ENCODE data around the gene OTULIN. TPM values are rescaled to one million over a fixed set of nuclear protein-coding genes. Genes with fewer than 3 reads are reported as not detected.

Gene OTULIN
- total RNA-seq, 1 donor from 2014 or later = 57.4 TPM

DNA sequence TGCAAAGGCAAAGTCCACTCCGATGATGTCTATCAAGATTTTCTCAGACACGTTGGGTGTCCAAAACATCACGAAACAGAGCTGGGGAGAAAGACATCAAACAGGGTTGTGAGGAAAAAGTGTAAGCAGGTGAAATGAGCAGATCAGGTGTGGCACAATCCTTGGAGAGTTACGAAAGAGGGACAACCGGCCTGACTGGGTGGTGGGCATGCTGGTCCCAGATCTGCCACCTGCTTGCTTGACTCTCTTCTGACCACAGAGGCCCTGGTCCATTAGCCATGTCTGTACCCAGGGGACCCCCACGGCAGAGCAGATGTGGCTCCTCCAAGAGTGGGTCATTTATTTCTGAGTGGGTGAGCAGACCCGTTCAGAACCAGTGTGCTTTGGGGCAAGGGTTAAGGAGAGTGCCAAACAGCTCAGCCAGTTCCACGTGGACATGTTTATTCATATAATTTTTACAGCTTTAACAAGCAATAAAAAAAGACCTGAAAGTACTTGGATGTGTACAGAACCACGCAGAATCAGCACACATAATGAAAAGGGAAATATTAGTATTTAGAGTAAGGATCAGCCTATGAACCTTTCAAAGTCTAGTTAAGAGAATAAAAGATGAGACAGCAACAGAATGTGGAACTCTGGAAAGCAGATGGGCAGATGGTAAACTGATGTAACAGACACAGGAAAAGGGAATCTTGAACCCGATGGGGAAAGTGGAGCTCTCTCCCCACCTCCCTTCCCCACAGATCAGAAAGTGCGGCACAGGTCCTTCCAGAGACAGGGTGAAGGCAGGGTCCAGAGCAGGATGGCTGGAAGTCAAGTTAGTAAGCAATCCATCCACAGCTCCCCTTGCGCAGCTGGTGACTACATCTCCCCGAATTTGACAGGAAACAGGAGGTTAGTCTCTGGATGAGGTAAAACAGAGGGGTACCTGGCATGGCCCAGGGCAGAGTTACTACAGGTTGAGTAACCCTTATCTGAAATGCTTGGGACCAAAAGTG is 52.5 kb downstream of the OTULIN start:
- intact Hi-C loops (cut with micrococcal nuclease) = no loop called here
- Mint-ChIP-seq H3K27me3 (ENCODE audit: insufficient read depth) (peaks cover 3% of the 10 kb centered on the region), H3K9me3 (no peaks in the 10 kb centered on the region), H3K36me3 (ENCODE audit: low read depth) (peaks cover 21% of the 10 kb centered on the region), H3K27ac (peak overlapping the region; percentile 10), H3K4me3 (no peak overlapping the region), H3K4me1 (ENCODE audit: low read depth) (peaks cover 9% of the 10 kb centered on the region)
- DNase-seq (ENCODE audit: low spot score) = no peak

DNA sequence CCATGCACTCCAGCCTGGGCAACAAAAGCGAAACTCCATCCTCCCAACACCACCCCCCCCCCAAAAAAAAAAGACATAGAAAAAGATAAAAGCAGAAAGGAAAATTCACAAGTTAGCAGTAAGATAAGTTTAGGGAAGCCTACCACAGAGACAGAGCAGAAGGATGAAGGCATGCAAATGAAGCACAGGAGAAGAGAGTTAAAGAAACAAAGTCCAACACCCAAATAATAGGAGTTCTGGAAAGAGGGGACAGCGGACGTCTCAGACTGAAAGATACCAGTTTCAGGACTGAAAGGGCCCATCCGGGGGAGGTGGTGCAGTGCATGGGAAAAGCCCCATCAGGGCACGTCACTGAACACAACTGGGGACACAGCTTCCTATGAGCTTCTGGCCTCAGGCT is 54.3 kb downstream of the OTULIN start:
- DNase-seq (ENCODE audit: low spot score) = no peak
- H3K36me3 Mint-ChIP-seq (ENCODE audit: low read depth) = peaks cover 14% of the 10 kb centered on the region
- no peak overlapping the region for H3K27ac Mint-ChIP-seq

DNA sequence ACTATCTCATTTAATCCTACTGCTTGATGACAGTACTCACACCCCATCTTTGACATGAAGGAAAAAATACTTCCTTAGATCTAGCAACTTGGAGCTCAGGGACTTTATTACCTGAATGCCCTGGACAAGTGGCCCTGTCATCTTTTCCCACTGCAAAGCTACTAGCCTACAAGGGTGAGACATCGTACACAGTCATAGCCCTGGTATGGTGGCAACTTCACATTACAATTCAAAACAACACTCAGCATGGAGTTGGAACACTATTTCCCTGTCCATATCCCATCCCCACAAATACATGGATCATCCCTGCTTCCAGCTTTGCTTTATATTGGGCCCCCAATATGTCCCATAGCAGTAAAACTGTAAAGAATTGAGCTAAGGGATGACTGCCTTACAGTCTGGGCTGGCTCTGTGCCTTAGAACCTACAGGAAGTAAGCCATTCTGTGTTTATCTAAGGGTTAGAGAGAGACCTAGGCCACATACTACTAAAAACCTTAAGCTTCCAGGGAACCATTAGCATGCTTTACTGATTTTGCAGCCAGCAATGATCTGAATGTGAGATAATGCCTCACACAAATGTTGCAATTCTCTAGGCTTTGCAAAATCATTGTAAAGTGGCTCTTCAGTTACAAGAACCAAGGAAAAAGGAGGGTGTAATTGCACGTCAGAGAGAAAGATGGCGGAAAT is 55.9 kb downstream of the OTULIN start:
- no peak for DNase-seq (ENCODE audit: low spot score)
- Mint-ChIP-seq H3K9me3 (no peaks in the 10 kb centered on the region), H3K4me3 (no peak overlapping the region), H3K27ac (no peak overlapping the region), H3K4me1 (ENCODE audit: low read depth) (peaks cover 14% of the 10 kb centered on the region), H3K27me3 (ENCODE audit: insufficient read depth) (peaks cover 3% of the 10 kb centered on the region), H3K36me3 (ENCODE audit: low read depth) (peaks cover 7% of the 10 kb centered on the region)
- intact Hi-C loops (cut with micrococcal nuclease) = no loop called here

More for the DNA sequence above, 54.3 kb downstream of the OTULIN start:
- H3K4me1 Mint-ChIP-seq (ENCODE audit: low read depth) = peaks cover 13% of the 10 kb centered on the region
- H3K4me3 Mint-ChIP-seq = no peak overlapping the region
- no peaks in the 10 kb centered on the region for H3K9me3 Mint-ChIP-seq
- peaks cover 3% of the 10 kb centered on the region for H3K27me3 Mint-ChIP-seq (ENCODE audit: insufficient read depth)
- intact Hi-C loops (cut with micrococcal nuclease) = no loop called here

DNA sequence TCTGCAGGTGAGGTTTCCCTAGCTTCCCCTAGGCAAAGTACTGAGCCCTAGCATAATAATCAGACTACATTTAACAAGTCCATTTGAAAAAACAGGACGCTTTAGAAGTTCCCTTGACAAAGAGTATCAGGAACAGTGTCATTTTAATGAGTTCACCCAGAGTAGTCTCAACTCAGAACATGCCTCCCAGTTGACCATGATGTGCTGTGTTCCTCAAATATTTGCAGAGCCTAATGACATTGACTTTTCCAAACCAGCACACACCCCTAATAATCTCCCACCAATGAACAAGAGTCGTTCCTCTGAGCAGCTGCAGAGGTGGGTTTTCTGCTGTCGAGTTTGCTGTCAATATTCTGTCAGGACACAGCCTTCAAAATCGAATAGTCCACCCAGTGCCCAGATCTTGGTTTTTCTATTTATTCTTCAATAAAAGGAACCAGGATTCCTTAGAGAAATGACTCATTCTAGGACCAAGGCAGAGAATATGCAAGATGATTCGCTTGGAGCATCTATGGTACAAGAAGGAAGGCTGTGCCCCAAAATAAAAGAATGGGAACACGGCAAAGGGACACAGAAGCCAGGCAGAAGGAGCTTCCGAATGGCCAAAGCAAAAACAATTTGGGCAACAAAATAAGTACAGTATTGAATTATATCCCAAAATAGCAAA is 57.6 kb downstream of the OTULIN start:
- DNase-seq (ENCODE audit: low spot score) = no peak
- Mint-ChIP-seq H3K4me3 (no peak overlapping the region), H3K4me1 (ENCODE audit: low read depth) (peaks cover 20% of the 10 kb centered on the region), H3K36me3 (ENCODE audit: low read depth) (peaks cover 7% of the 10 kb centered on the region), H3K27me3 (ENCODE audit: insufficient read depth) (peaks cover 3% of the 10 kb centered on the region), H3K27ac (no peak overlapping the region), H3K9me3 (no peaks in the 10 kb centered on the region)
- intact Hi-C loops (cut with micrococcal nuclease) = no loop called here

DNA sequence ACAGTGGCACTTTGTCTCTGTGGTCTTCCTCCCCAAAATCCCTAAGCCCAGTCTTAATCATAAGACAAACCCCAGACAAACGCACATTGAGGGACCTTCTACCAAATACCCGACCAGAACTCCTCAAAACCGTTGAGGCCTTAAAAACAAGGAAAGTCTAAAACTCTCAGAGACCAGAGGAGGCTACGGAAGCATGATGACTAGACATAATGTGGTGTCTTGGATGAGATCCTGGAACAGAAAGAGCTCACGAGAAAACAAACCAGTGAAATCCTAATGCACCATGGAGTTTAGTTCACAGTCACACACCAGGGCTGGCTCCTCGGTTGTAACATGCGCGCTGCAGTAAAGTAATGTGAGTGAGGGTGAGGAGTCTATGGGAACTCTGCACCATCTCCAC is 58.4 kb downstream of the OTULIN start:
- Mint-ChIP-seq H3K36me3 (ENCODE audit: low read depth) (peaks cover 7% of the 10 kb centered on the region), H3K27me3 (ENCODE audit: insufficient read depth) (peaks cover 3% of the 10 kb centered on the region)

DNA sequence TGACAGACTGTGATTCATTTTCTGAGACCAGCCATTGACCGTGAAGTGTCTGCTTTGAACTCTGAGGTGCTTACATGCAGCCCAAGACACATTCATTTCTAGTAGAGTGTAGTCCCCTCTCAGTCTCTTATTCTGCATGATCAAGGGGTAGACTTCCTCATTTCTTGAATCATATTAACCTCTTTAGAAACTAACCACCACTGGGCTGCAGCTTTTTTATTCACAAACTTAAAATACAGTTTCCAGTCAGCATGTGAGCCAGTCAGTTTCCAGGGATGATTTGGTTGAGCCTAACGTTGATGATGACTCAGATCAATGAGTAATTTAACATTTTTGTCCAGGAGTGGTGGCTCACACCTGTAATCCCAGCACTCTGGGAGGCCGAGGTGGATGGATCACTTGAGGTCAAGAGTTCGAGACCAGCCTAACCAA is 59.2 kb downstream of the OTULIN start:
- intact Hi-C loops (cut with micrococcal nuclease) = loop anchor here (1.0 kb wide), 1 partner anchor 17 kb away; no protein-coding TSS in a partner anchor
- H3K27me3 Mint-ChIP-seq (ENCODE audit: insufficient read depth) = peaks cover 2% of the 10 kb centered on the region
- H3K4me3 Mint-ChIP-seq = no peak overlapping the region
- H3K36me3 Mint-ChIP-seq (ENCODE audit: low read depth) = peaks cover 5% of the 10 kb centered on the region
- no peak for DNase-seq (ENCODE audit: low spot score)
- H3K4me1 Mint-ChIP-seq (ENCODE audit: low read depth) = peaks cover 20% of the 10 kb centered on the region
- no peaks in the 10 kb centered on the region for H3K9me3 Mint-ChIP-seq
- no peak overlapping the region for H3K27ac Mint-ChIP-seq

More for the DNA sequence above, 58.4 kb downstream of the OTULIN start:
- no peaks in the 10 kb centered on the region for H3K9me3 Mint-ChIP-seq
- H3K27ac Mint-ChIP-seq = no peak overlapping the region
- intact Hi-C loops (cut with micrococcal nuclease) = loop anchor here (1.0 kb wide), 1 partner anchor 17 kb away; no protein-coding TSS in a partner anchor
- no peak for DNase-seq (ENCODE audit: low spot score)
- no peak overlapping the region for H3K4me3 Mint-ChIP-seq
- peaks cover 20% of the 10 kb centered on the region for H3K4me1 Mint-ChIP-seq (ENCODE audit: low read depth)

DNA sequence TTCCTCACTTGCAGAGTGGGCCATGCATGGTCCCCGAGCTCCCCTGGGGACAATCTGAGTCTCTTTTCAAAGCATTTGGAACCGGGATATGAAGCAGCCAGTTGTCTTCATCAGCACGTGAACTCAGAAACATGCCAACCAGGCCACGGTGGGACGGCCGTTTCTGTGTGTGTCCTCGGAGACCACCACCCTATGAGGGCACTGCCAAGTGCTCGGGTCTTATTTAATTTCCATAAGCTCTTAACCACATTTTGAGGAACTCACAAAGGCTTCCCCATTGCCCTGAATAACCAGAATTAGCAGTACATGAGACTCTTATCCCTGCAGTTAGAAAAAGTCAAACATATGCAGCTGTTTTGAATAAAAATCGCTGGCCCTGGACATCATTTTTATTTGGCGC is 60.1 kb downstream of the OTULIN start:
- Mint-ChIP-seq H3K9me3 (no peaks in the 10 kb centered on the region), H3K27ac (no peak overlapping the region), H3K27me3 (ENCODE audit: insufficient read depth) (no peaks in the 10 kb centered on the region), H3K36me3 (ENCODE audit: low read depth) (peaks cover 4% of the 10 kb centered on the region), H3K4me1 (ENCODE audit: low read depth) (peaks cover 20% of the 10 kb centered on the region), H3K4me3 (no peak overlapping the region)
- DNase-seq (ENCODE audit: low spot score) = no peak
- intact Hi-C loops (cut with micrococcal nuclease) = loop anchor here (5.0 kb wide), 2 partner anchors 223 to 362 kb away; no protein-coding TSS in a partner anchor

DNA sequence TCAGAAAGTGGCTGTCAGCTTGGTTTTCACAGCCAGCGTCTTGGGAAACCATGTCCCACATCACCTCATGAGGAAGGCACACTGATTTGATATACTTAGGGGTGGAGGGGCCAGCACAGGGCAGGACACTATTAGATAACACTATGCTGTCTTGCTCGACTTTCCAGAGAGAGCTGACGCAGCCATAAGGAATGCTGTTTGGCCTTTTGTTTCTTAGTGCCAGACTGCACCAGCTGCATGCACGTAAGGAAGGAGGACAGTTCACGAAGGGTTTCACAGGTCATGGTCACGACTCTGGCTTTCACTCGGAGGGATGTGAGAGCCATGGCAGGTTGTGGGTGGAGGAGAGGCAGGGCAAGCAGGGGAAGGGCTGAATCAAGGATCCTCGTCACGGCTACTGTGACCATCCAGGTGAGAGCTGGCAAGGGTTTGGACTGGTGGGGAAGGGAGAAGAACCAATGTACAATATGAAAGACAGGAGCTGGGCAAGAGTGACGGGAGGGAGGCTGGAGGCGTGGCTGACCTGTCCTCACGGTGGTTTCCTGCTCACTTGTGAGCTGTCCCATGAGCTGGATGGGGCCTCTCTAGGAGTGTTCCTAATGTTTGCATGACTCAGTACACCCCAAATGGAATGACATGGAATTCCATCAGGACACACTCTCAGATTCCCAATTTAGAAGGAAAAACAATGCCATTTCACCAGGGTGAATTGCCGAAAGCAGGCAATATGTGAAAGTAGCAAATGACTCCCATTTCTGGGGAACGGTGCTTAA is 61.7 kb downstream of the OTULIN start:
- Mint-ChIP-seq H3K4me1 (ENCODE audit: low read depth) (peaks cover 11% of the 10 kb centered on the region), H3K36me3 (ENCODE audit: low read depth) (peaks cover 2% of the 10 kb centered on the region), H3K27ac (no peak overlapping the region), H3K27me3 (ENCODE audit: insufficient read depth) (no peaks in the 10 kb centered on the region), H3K4me3 (no peak overlapping the region), H3K9me3 (no peaks in the 10 kb centered on the region)
- DNase-seq (ENCODE audit: low spot score) = no peak
- intact Hi-C loops (cut with micrococcal nuclease) = loop anchor here (2.0 to 5.0 kb wide), 3 partner anchors 201 to 364 kb away; no protein-coding TSS in a partner anchor

DNA sequence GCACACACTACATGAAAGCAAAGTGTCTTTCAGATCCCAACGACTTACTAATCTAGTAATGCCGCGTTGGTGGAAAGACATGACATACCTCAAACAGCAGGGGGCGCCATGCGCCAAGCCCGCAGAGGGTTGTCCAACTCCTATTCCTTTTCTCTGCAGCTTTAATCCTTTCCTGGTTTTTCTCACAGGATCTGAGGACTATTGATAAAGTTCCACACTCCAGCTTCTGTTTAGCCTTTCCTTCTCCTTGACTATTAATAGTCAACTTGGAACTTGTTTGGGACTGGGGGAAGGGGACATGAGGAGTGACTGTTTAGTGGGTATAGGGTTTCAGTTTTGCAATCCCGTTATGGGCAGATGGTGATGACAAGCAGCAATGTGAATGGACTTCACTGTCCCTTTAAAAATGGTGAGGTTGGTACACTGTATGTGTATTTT is 62.9 kb downstream of the OTULIN start:
- H3K4me1 Mint-ChIP-seq (ENCODE audit: low read depth) = peaks cover 11% of the 10 kb centered on the region
- intact Hi-C loops (cut with micrococcal nuclease) = loop anchor here (1.0 to 5.0 kb wide), 7 partner anchors 41 to 365 kb away; no protein-coding TSS in a partner anchor
- no peak overlapping the region for H3K27ac Mint-ChIP-seq
- H3K4me3 Mint-ChIP-seq = no peak overlapping the region
- peak; percentile 64 for DNase-seq (ENCODE audit: low spot score)
- no peaks in the 10 kb centered on the region for H3K9me3 Mint-ChIP-seq
- peaks cover 2% of the 10 kb centered on the region for H3K36me3 Mint-ChIP-seq (ENCODE audit: low read depth)
- no peaks in the 10 kb centered on the region for H3K27me3 Mint-ChIP-seq (ENCODE audit: insufficient read depth)

DNA sequence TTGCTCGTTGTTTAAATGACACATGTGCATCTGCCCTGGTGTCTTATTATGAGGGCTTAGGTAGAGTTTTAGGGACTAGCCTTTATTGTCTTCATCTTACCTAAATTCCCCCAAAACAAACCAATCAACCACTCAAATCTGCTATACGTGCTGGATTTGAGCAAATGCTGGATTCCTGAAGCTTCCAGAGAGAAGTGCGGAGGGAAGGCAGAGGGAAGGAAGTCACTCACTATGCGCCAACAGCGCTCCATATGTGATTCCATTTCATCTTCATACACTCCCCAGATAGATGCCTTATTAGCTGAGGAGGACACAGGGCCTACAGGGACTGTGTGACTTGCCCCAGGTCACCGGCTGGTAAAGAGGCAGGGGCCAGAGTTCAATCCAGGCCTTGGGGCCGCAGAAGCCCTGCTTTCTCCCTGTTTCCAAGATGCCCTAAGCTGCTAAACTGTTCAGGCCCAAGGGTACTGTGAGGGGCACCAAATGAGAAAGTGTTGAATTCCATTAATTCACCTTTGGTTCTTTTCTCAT is 63.5 kb downstream of the OTULIN start:
- Mint-ChIP-seq H3K36me3 (ENCODE audit: low read depth) (no peaks in the 10 kb centered on the region), H3K4me1 (ENCODE audit: low read depth) (peaks cover 11% of the 10 kb centered on the region), H3K4me3 (no peak overlapping the region), H3K9me3 (no peaks in the 10 kb centered on the region), H3K27ac (no peak overlapping the region), H3K27me3 (ENCODE audit: insufficient read depth) (no peaks in the 10 kb centered on the region)
- no peak for DNase-seq (ENCODE audit: low spot score)
- intact Hi-C loops (cut with micrococcal nuclease) = loop anchor here (1.0 to 5.0 kb wide), 7 partner anchors 42 to 366 kb away; no protein-coding TSS in a partner anchor

DNA sequence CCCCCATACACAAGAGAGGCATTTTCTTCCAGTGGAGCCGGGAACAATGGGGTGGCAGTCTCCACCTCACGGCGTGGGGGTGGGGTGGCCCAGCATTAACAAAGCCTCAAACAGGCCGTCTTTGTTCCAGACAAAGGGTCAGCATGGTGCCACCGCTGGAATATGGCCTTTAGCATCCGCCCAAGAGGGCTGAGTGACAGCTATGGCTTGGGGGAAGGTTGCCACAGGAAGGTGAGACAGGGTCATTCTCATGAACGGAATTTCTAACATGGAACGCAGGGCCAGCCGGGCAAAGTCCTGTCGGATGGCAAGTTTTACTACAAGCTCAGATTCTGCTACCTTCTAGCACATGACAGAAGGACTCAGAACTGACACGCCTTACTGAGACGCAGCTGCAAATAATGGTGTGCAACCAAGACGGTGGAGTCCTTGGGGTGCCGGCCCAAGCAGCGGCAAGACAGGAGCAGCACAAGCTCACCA is 64.0 kb downstream of the OTULIN start:
- no peak overlapping the region for H3K27ac Mint-ChIP-seq

More for the DNA sequence above, 64.0 kb downstream of the OTULIN start:
- DNase-seq (ENCODE audit: low spot score) = no peak
- Mint-ChIP-seq H3K36me3 (ENCODE audit: low read depth) (no peaks in the 10 kb centered on the region), H3K27me3 (ENCODE audit: insufficient read depth) (no peaks in the 10 kb centered on the region), H3K4me3 (no peak overlapping the region), H3K4me1 (ENCODE audit: low read depth) (peaks cover 10% of the 10 kb centered on the region), H3K9me3 (no peaks in the 10 kb centered on the region)
- intact Hi-C loops (cut with micrococcal nuclease) = loop anchor here (5.0 kb wide), 2 partner anchors 219 to 366 kb away; no protein-coding TSS in a partner anchor

All from activated T-helper 1 cell treated with anti-CD3 and anti-CD28 coated beads, Interleukin-12 subunit alpha, Interleukin-12 subunit beta, Interleukin-2, Interleukin-4 antibody, amounts not matched to agents 30 ng/mL and 10 ng/mL and 1 ng/mL, durations not matched to agents 14 hours and 24 hours and 36 hours (primary cell).